ENCODE data around the gene B3GNT9.

The B3GNT9 gene

GRCh38 chr16:67150833-67151396, at the start of gene B3GNT9:
TSS of gene B3GNT9 (minus strand) at chr16:67150998. CDS start at chr16:67150485, 513 bp downstream.
- DNase-seq: peak; percentile 51

GRCh38 chr16:67200491-67200890, 49.7 kb upstream of the B3GNT9 start:
- no peak for DNase-seq

- DNase-seq: no peak
These were observed 49.0 kb upstream of the B3GNT9 start for GRCh38 chr16:67199808-67200198.

- no peak for DNase-seq
These were observed 48.4 kb upstream of the B3GNT9 start, which contains the start of gene ELMO3 for GRCh38 chr16:67199011-67199807. TSS of gene ELMO3 (plus strand) at chr16:67199131. CDS start at chr16:67199327, 196 bp downstream.

GRCh38 chr16:67198238-67198734, 47.5 kb upstream of the B3GNT9 start:
- no peak for DNase-seq

- DNase-seq: no peak
These were observed 46.9 kb upstream of the B3GNT9 start for GRCh38 chr16:67197704-67198103.

- no peak for DNase-seq
These were observed 46.1 kb upstream of the B3GNT9 start for GRCh38 chr16:67196881-67197280.

- DNase-seq: no peak
These were observed 44.9 kb upstream of the B3GNT9 start for GRCh38 chr16:67195676-67196075.

- no peak for DNase-seq
These were observed 43.5 kb upstream of the B3GNT9 start for GRCh38 chr16:67194260-67194659.

- DNase-seq: no peak
These were observed 42.7 kb upstream of the B3GNT9 start for GRCh38 chr16:67193536-67193935.

GRCh38 chr16:67192781-67193361, 42.1 kb upstream of the B3GNT9 start:
- DNase-seq: no peak

GRCh38 chr16:67191995-67192681, 41.3 kb upstream of the B3GNT9 start, which contains the start of gene E2F4:
TSS of gene E2F4 (plus strand) at chr16:67192155. CDS start at chr16:67192228, 73 bp downstream.
- peak; percentile 89 for DNase-seq

- DNase-seq: no peak
These were observed 40.7 kb upstream of the B3GNT9 start for GRCh38 chr16:67191411-67191994.

- no peak for DNase-seq
These were observed 39.9 kb upstream of the B3GNT9 start for GRCh38 chr16:67190448-67191399.

GRCh38 chr16:67190041-67190440, 39.2 kb upstream of the B3GNT9 start, which contains the start of gene EXOC3L1:
TSS of gene EXOC3L1 (minus strand) at chr16:67190136. CDS start at chr16:67189676, 460 bp downstream.
- DNase-seq: no peak

- no peak for DNase-seq
These were observed 38.0 kb upstream of the B3GNT9 start for GRCh38 chr16:67188798-67189197.

GRCh38 chr16:67188323-67188722, 37.5 kb upstream of the B3GNT9 start:
- no peak for DNase-seq

GRCh38 chr16:67187175-67187890, 36.5 kb upstream of the B3GNT9 start:
- no peak for DNase-seq

- DNase-seq: no peak
These were observed 35.8 kb upstream of the B3GNT9 start for GRCh38 chr16:67186550-67186950.

- DNase-seq: no peak
These were observed 34.9 kb upstream of the B3GNT9 start for GRCh38 chr16:67185651-67186134.
